Parathyroid adenoma (tissue), 2 donors: Measurements from ENCODE around the gene PKIG.

ENCODE experiments used
- H2AFZ ChIP-seq: fragments of 300-600 bp; sonication (generic); one replicate; pipeline ENCODE4 v1.7.0; 2017; ENCODE audit warnings: antibody characterized with exemption, mild to moderate bottlenecking
- H3K27ac ChIP-seq: fragments of 300-600 bp; sonication (generic); one replicate; pipeline ENCODE4 v1.7.0; 2017
- H3K27me3 ChIP-seq: fragments of 300-600 bp; sonication (generic); one replicate; pipeline ENCODE4 v1.7.0; 2017; ENCODE audit warnings: low read length; ENCODE audit not compliant: control insufficient read depth, insufficient read depth
- H3K36me3 ChIP-seq: fragments of 300-600 bp; sonication (generic); one replicate; pipeline ENCODE4 v1.7.0; 2017; ENCODE audit warnings: low read length; ENCODE audit not compliant: control insufficient read depth, insufficient read depth
- H3K4me1 ChIP-seq: fragments of 300-600 bp; sonication (generic); one replicate; pipeline ENCODE4 v1.7.0; 2017; ENCODE audit warnings: control low read depth
- H3K4me2 ChIP-seq: fragments of 300-600 bp; sonication (generic); one replicate; pipeline ENCODE4 v1.7.0; 2017; ENCODE audit warnings: low read length
- H3K4me3 ChIP-seq: fragments of 300-600 bp; sonication (generic); one replicate; pipeline ENCODE4 v1.7.0; 2017; ENCODE audit warnings: low read depth, low read length
- H3K79me2 ChIP-seq: fragments of 300-600 bp; sonication (generic); one replicate; pipeline ENCODE4 v1.7.0; 2017; ENCODE audit warnings: control low read depth
- H3K9ac ChIP-seq: fragments of 300-600 bp; sonication (generic); one replicate; pipeline ENCODE4 v1.7.0; 2017; ENCODE audit warnings: mild to moderate bottlenecking
- H3K9me3 ChIP-seq: fragments of 300-600 bp; sonication (generic); one replicate; pipeline ENCODE4 v1.7.0; 2017; ENCODE audit warnings: low read length; ENCODE audit not compliant: control insufficient read depth
- TF ChIP-seq, protein P1 (sequence below): fragments of 300-600 bp; sonication (generic); IDR thresholded peaks from one replicate; pipeline ENCODE4 v1.7.0; 2017; ENCODE audit warnings: antibody characterized with exemption, mild to moderate bottlenecking
- donor health status: primary hyperparathyroidism.

Gene PKIG

DNA sequence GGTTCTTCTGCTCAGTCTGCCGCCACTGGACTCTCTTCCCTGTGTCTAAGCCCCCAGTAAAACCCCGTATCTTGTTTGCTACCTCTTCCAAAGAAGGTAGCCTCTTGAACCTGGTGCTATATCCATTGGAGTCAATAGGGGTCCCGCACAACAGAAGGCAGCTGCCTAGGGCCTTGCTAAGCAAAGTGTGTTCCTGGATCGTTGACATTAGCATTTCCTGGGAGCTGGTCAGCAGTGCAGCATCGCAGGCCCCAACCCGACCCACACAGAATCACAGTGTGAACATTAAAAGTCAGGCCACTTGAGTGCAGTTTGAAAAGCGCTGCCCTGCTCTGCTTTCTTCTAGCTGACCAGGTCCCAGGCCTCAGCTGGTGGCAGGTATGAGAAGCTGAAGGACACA lies 66.2 kb downstream of the PKIG start:
- H3K9ac ChIP-seq: no peak overlapping the region
- H3K27ac ChIP-seq: no peak overlapping the region
- no peak overlapping the region for H3K4me3 ChIP-seq

DNA sequence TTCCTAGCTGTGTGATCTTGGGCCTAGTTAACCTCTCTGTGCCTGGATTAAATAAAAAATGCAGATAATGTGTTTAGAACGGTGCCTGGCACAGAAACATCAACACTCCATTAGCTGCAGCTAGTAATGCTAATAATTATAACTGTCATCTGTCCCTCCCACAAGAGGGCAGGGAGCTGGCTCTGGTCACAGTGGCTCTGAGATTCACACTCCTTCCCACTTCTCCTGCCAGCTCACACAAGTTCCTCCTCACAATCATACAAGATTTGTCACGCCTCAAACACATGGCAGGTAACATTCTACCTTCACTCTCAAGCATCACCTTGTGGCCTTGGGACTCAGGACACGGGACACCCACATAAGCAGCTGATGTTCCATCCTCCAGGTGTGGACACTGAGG lies 66.7 kb downstream of the PKIG start:
- no peak overlapping the region for H3K4me3 ChIP-seq

More for the DNA sequence above, 66.2 kb downstream of the PKIG start:
- H3K79me2 ChIP-seq: no peaks in the 10 kb centered on the region
- H3K9me3 ChIP-seq: no peaks in the 10 kb centered on the region
- H2AFZ ChIP-seq: no peak overlapping the region
- H3K4me1 ChIP-seq: peaks cover 2% of the 10 kb centered on the region
- no peak overlapping the region for H3K4me2 ChIP-seq
- TF ChIP-seq, protein P1, sequence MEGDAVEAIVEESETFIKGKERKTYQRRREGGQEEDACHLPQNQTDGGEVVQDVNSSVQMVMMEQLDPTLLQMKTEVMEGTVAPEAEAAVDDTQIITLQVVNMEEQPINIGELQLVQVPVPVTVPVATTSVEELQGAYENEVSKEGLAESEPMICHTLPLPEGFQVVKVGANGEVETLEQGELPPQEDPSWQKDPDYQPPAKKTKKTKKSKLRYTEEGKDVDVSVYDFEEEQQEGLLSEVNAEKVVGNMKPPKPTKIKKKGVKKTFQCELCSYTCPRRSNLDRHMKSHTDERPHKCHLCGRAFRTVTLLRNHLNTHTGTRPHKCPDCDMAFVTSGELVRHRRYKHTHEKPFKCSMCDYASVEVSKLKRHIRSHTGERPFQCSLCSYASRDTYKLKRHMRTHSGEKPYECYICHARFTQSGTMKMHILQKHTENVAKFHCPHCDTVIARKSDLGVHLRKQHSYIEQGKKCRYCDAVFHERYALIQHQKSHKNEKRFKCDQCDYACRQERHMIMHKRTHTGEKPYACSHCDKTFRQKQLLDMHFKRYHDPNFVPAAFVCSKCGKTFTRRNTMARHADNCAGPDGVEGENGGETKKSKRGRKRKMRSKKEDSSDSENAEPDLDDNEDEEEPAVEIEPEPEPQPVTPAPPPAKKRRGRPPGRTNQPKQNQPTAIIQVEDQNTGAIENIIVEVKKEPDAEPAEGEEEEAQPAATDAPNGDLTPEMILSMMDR: no peak
- H3K27me3 ChIP-seq: no peaks in the 10 kb centered on the region
- no peaks in the 10 kb centered on the region for H3K36me3 ChIP-seq

DNA sequence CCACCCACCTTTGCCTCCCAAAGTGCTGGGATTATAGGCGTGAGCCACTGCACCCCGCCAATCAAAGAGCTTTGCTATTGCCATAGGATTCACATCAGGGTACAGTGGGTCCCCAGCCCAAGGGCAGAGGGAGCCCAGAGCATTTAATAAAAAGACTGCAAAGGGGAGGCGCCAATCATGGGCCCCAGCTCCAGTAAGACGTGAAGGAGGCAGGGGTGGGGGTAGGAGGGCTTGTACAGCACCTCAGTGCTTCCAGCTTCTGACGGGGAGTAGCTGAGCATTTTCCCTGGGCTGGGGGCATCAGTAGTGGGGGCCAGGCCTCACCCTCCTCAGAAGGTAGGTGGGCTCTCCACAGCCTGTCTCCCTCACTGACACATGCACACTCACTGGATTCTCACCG lies 67.6 kb downstream of the PKIG start:
- Histone ChIP-seq H3K79me2 (no peaks in the 10 kb centered on the region), H3K9me3 (no peaks in the 10 kb centered on the region), H3K9ac (no peak overlapping the region), H2AFZ (no peak overlapping the region), H3K36me3 (no peaks in the 10 kb centered on the region), H3K27me3 (no peaks in the 10 kb centered on the region), H3K27ac (no peak overlapping the region), H3K4me3 (no peak overlapping the region), H3K4me2 (no peak overlapping the region), H3K4me1 (peaks cover 2% of the 10 kb centered on the region)
- TF ChIP-seq, protein P1: no peak

More for the DNA sequence above, 66.7 kb downstream of the PKIG start:
- TF ChIP-seq, protein P1: no peak
- Histone ChIP-seq H3K9ac (no peak overlapping the region), H3K36me3 (no peaks in the 10 kb centered on the region), H3K27ac (no peak overlapping the region), H3K4me1 (peaks cover 2% of the 10 kb centered on the region), H3K9me3 (no peaks in the 10 kb centered on the region), H2AFZ (no peak overlapping the region), H3K4me2 (no peak overlapping the region), H3K79me2 (no peaks in the 10 kb centered on the region), H3K27me3 (no peaks in the 10 kb centered on the region)

DNA sequence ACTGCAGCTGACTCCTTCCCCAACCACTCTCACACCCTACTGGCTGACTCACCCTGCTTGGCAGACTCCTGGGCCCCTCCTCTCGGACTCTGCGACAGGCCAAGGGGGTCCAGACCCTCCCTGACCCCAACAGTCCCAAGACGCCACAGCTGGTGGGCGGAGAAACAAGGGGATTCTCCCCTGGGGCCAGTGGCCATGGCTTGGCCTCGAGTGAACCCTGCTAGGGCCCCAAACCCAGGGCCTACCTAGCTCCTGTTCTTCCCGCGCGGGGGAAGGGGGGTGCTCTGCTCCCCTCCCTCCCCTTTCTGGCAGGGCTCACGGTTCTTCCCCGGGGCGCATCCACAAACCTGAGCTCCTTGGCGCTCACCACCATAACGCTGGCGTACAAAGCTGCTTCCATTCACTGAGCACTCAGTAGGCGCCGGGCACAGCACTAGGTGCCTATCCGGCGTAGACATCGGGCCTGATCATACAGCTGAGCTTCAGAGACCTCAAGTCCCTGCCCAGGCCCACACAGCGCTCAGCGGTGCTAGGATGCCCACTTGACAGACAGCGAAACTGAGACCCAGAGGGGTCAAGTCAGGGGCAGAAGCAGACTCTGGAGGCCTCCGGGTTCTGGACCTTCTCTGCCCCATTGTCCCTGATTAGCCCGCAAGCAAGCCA lies 68.5 kb downstream of the PKIG start:
- H3K4me2 ChIP-seq: peak overlapping the region; percentile 85
- peaks cover 2% of the 10 kb centered on the region for H3K4me1 ChIP-seq
- no peak overlapping the region for H3K27ac ChIP-seq
- H3K9ac ChIP-seq: no peak overlapping the region
- no peaks in the 10 kb centered on the region for H3K79me2 ChIP-seq
- H2AFZ ChIP-seq: peak overlapping the region; percentile 82
- H3K4me3 ChIP-seq: peak overlapping the region; percentile 74
- TF ChIP-seq, protein P1: no peak
- no peaks in the 10 kb centered on the region for H3K36me3 ChIP-seq
- no peaks in the 10 kb centered on the region for H3K27me3 ChIP-seq
- no peaks in the 10 kb centered on the region for H3K9me3 ChIP-seq

DNA sequence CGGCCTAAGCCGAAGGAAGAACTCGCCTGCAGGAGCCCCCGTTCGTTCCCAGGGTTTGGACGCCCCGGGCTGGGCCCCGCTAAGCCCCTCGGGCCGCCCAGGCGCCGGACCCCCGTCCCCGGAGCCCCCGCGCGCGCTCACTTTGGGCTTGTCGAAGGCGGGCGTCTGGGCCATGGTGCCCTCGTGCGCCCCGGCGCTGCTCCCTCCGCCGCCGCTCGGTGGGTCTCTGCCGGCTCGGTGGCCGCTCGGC lies 69.0 kb downstream of the PKIG start:
- Histone ChIP-seq H3K27ac (no peak overlapping the region), H3K27me3 (no peaks in the 10 kb centered on the region), H3K36me3 (no peaks in the 10 kb centered on the region), H3K4me1 (peaks cover 2% of the 10 kb centered on the region), H3K4me3 (peak overlapping the region; percentile 74), H3K79me2 (no peaks in the 10 kb centered on the region), H2AFZ (peak overlapping the region; percentile 82), H3K9me3 (no peaks in the 10 kb centered on the region), H3K9ac (no peak overlapping the region), H3K4me2 (peak overlapping the region; percentile 85)
- TF ChIP-seq, protein P1: no peak
